GM23248 (cell line): ENCODE results near the gene PHLPP1.

ENCODE experiments used
- EZH2 ChIP-seq: fragments of 200-600 bp; sonication (generic); IDR thresholded peaks from 2 replicates; pipeline ENCODE4 v1.6.1; 2018; ENCODE audit warnings: antibody characterized with exemption, mild to moderate bottlenecking; ENCODE audit not compliant: insufficient read depth, poor library complexity, severe bottlenecking
- EZH2phosphoT487 ChIP-seq: fragments of 200-600 bp; sonication (generic); IDR thresholded peaks from 2 replicates; pipeline ENCODE4 v1.6.1; 2018; ENCODE audit warnings: antibody characterized with exemption, moderate library complexity, mild to moderate bottlenecking, low read depth; ENCODE audit not compliant: insufficient read depth

DNA sequence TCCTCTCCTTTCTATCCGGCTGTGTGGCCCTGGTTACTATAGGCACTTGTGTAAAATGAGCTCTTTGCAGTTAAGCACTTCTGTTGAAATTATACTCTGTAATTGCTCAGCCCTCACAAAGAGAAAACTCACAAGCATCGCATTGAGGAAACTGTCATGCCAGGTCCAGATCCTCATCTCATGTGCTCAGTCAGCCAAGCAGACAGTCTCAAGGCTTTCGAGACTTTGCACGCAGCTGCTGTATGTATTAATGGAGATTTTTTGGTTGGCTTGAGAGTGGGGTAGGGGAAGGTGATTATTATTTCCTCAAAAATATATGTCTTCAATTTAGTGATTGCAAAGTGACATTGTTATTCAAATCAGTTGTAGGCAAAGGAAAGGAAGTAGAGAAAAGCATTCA is 33.0 kb upstream of the PHLPP1 start:
- TF ChIP-seq EZH2 = no peak
- TF ChIP-seq EZH2phosphoT487 = no peak
